HCT116 (cell line): ENCODE measurements around the gene AXIN2. TPM values are rescaled to one million over a fixed set of nuclear protein-coding genes. Genes with fewer than 3 reads are reported as not detected.

ENCODE experiments used
- ATAC-seq: fragments of 200-7000 bp; cut with Tn5 transposase; 2 replicates; pipeline ENCODE4 v1.9.1; 2020; ENCODE audit warnings: mild to moderate bottlenecking, moderate library complexity
- BruUV-seq: library from RNA; stranded (reverse); fragments of 400-500 nt; replicated peaks from 2 replicates; lab custom pipeline; 2021; lab: Mats Ljungman, UMichigan
- CTCF ChIA-PET: fragments of 300-600 bp; sonication (Branson Sonifier 250); formaldehyde crosslinking; loops from one replicate; lab custom pipeline; 2021; ENCODE audit warnings: antibody characterized with exemption; lab: Charles Lee
- POLR2A ChIA-PET: fragments of 300-600, 350-600 bp; sonication (Branson Sonifier 250); formaldehyde crosslinking; loops from one replicate; lab custom pipeline; 2021; ENCODE audit warnings: antibody characterized with exemption; lab: Charles Lee
- RAD21 ChIA-PET, 2 experiments: fragments of 300-600 bp; sonication (Branson Sonifier 250); formaldehyde crosslinking; loops; one replicate each; lab custom pipeline; 2023; ENCODE audit warnings: low total read pairs in 2 of 2; ENCODE audit not compliant: uncharacterized antibody in 2 of 2, unreplicated experiment in 2 of 2, low non-redundant PET in 1 of 2; lab: Charles Lee
- DNase-seq: peaks from one replicate; pipeline ENCODE4 v3.0.0-alpha.2; 2010; ENCODE audit warnings: low read depth, low spot score
- H2AFZ ChIP-seq: fragments of 200-600 bp; shearing (Covaris generic), sonication (generic); 2 replicates; pipeline ENCODE4 v1.6.1; 2017; ENCODE audit warnings: low read depth, mixed run types, mixed read lengths, antibody characterized with exemption, low read length; ENCODE audit not compliant: poor library complexity, severe bottlenecking
- H3K27ac ChIP-seq: 2 replicates; pipeline ENCODE4 v1.5.1; 2012; ENCODE audit warnings: low read depth, low read length
- H3K27me3 ChIP-seq: fragments of 200-600 bp; sonication (generic); 2 replicates; pipeline ENCODE4 v1.6.1; 2016; ENCODE audit warnings: mixed run types, low read length, mixed read lengths; ENCODE audit not compliant: insufficient read depth
- H3K36me3 ChIP-seq, 2 experiments: fragments of 200-500 bp in 1 of 2; fragments of 200-600 bp in 1 of 2; sonication (Bioruptor generic) in 1 of 2; sonication (generic) in 1 of 2; 2 replicates each; pipeline versions ENCODE4 v1.5.1 to v1.6.1; 2014 to 2016; ENCODE audit warnings: low read length in 2 of 2, inconsistent platforms in 1 of 2, mixed read lengths in 1 of 2, mixed run types in 1 of 2; ENCODE audit not compliant: insufficient read depth in 2 of 2, control insufficient read depth in 1 of 2
- H3K4me1 ChIP-seq, 2 experiments: fragments of 200-600 bp in 1 of 2; sonication (generic) in 1 of 2; 2 replicates each; pipeline versions ENCODE4 v1.5.1 to v1.6.1; 2012 to 2017; ENCODE audit warnings: low read length in 2 of 2, inconsistent platforms in 1 of 2, mild to moderate bottlenecking in 1 of 2, mixed read lengths in 1 of 2, mixed run types in 1 of 2, moderate library complexity in 1 of 2; ENCODE audit not compliant: insufficient read depth in 2 of 2, control insufficient read depth in 1 of 2
- H3K4me2 ChIP-seq: fragments of 200-600 bp; sonication (generic); 2 replicates; pipeline ENCODE4 v1.6.1; 2017; ENCODE audit warnings: mixed run types, low read length, mixed read lengths
- H3K4me3 ChIP-seq, 2 experiments: fragments of 200-600 bp in 1 of 2; sonication (generic) in 1 of 2; replicated peaks in 1 of 2; 2 replicates each; pipeline ENCODE4 v1.5.1; 2011 to 2016; ENCODE audit warnings: low read length in 2 of 2, control low read depth in 1 of 2, low read depth in 1 of 2, mild to moderate bottlenecking in 1 of 2, mixed read lengths in 1 of 2, mixed run types in 1 of 2
- H3K79me2 ChIP-seq: fragments of 200-600 bp; sonication (generic); 2 replicates; pipeline ENCODE4 v1.6.1; 2017; ENCODE audit warnings: mild to moderate bottlenecking, mixed run types, low read length, moderate library complexity, mixed read lengths; ENCODE audit not compliant: insufficient read depth
- H3K9ac ChIP-seq: fragments of 200-600 bp; sonication (generic); 2 replicates; pipeline ENCODE4 v1.6.1; 2016; ENCODE audit warnings: low read length, mixed read lengths
- H3K9me2 ChIP-seq: fragments of 200-600 bp; sonication (generic), shearing (Covaris generic); 2 replicates; pipeline ENCODE4 v1.6.1; 2017; ENCODE audit warnings: mixed run types, mild to moderate bottlenecking, moderate library complexity; ENCODE audit not compliant: insufficient read depth
- H3K9me3 ChIP-seq, 2 experiments: fragments of 200-500 bp in 1 of 2; fragments of 200-600 bp in 1 of 2; sonication (Bioruptor generic) in 1 of 2; sonication (generic) in 1 of 2; 2 replicates each; pipeline ENCODE4 v1.6.1; 2014 to 2017; ENCODE audit warnings: low read length in 2 of 2, mixed read lengths in 2 of 2, inconsistent platforms in 1 of 2, low read depth in 1 of 2, mild to moderate bottlenecking in 1 of 2, mixed run types in 1 of 2, moderate library complexity in 1 of 2; ENCODE audit not compliant: control insufficient read depth in 1 of 2, insufficient read depth in 1 of 2
- H4K20me1 ChIP-seq: fragments of 200-600 bp; sonication (generic), shearing (Covaris generic); 2 replicates; pipeline ENCODE4 v1.6.1; 2017; ENCODE audit warnings: mixed run types, mild to moderate bottlenecking, moderate library complexity; ENCODE audit not compliant: insufficient read depth
- CBX3 ChIP-seq: IDR thresholded peaks from 2 replicates; pipeline ENCODE4 v1.6.1; 2012; ENCODE audit warnings: low read depth
- CEBPB ChIP-seq: IDR thresholded peaks from 2 replicates; pipeline ENCODE4 v1.6.1; 2012; ENCODE audit warnings: low read depth
- ELF1 ChIP-seq: IDR thresholded peaks from 2 replicates; pipeline ENCODE4 v1.6.1; 2012; ENCODE audit warnings: low read depth, borderline replicate concordance
- JUND ChIP-seq: IDR thresholded peaks from 2 replicates; pipeline ENCODE4 v1.6.1; 2012
- POLR2A ChIP-seq: IDR thresholded peaks from 2 replicates; pipeline ENCODE4 v1.7.0; 2011; ENCODE audit warnings: borderline replicate concordance; ENCODE audit not compliant: insufficient read depth, insufficient read length; ENCODE audit errors: extremely low read depth
- POLR2AphosphoS5 ChIP-seq: IDR thresholded peaks from 2 replicates; pipeline ENCODE4 v1.6.1; 2011; ENCODE audit warnings: mild to moderate bottlenecking, low read depth, low read length, moderate library complexity
- TCF7L2 ChIP-seq: IDR thresholded peaks from 2 replicates; pipeline ENCODE4 v1.7.0; 2011; ENCODE audit warnings: borderline replicate concordance, inconsistent platforms; ENCODE audit not compliant: insufficient read depth, insufficient read length; ENCODE audit errors: extremely low read depth
- ZFX ChIP-seq: fragments of 450-650 bp; IDR thresholded peaks from 2 replicates; pipeline ENCODE4 v1.6.1; 2017
- ZNF274 ChIP-seq: fragments of 200-500 bp; sonication (Bioruptor generic); IDR thresholded peaks from 2 replicates; pipeline ENCODE4 v1.6.1; 2014; ENCODE audit warnings: mild to moderate bottlenecking, low read depth, low read length, inconsistent platforms
- intact Hi-C: fragments of 100-400 bp; cut with micrococcal nuclease; formaldehyde crosslinking; loops from 2 replicates; pipeline ENCODE4 v1.10.0; 2022
- total RNA-seq: library from RNA; stranded (reverse); gene quantifications from one replicate; pipeline ENCODE4 v1.2.1, GENCODE V29; 2021; ENCODE audit not compliant: unreplicated experiment
- TF ChIP-seq, protein P1 (sequence below): IDR thresholded peaks from 2 replicates; pipeline ENCODE4 v1.6.1; 2012; ENCODE audit warnings: low read depth
- TF ChIP-seq, protein P2 (sequence below): IDR thresholded peaks from 2 replicates; pipeline ENCODE4 v1.6.1; 2011; ENCODE audit warnings: mild to moderate bottlenecking, low read length, moderate library complexity; ENCODE audit not compliant: insufficient replicate concordance; ENCODE audit errors: extremely low read depth
- TF ChIP-seq, protein P3 (sequence below): IDR thresholded peaks from 2 replicates; pipeline ENCODE4 v1.6.1; 2012

AXIN2 gene
- total RNA-seq, 1 experiment from 2014 or later = 7.1 TPM

DNA sequence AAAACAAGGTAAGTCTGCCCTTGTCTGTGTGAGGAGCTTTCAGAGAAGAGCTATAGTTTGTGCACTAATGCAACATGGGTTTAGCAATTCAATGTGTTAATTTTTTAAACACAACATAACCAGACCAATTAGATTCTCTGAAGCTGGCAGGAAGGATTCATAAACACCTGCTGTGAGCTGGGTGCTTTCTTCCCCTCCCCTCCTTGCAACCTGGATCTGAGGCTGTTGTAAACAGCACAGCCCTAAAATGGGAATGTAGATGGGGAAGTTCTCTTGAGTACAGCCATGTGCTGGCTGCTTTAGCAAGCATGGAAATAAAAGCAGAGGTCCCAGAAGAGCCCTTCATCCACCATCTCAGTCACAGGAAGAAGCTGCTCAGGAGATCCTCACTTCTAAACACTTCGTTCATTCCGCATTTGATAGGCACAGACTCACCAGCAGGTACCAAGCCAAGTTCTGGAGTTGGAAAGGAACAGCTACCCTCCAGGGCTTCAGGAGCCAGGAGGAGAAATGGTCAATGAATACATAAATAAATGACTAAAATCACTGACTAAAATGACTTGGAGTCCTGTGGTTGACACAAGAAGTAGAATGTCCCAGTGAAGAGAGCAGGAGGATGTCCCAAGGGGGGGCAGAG is 21.7 kb downstream of the AXIN2 start:
- Histone ChIP-seq H3K4me3 (no peak overlapping the region), H2AFZ (no peak overlapping the region), H3K36me3 (peaks cover 6 to 66% of the 10 kb centered on the region in 2 experiments; a peak in 3 of 4 replicates), H3K79me2 (no peaks in the 10 kb centered on the region), H3K4me1 (peaks cover 13 to 18% of the 10 kb centered on the region in 2 experiments; a peak in 3 of 4 replicates), H3K4me2 (no peak overlapping the region), H3K9ac (no peak overlapping the region), H3K9me2 (no peaks in the 10 kb centered on the region), H3K27me3 (no peaks in the 10 kb centered on the region), H3K27ac (no peak overlapping the region), H3K9me3 (no peaks in the 10 kb centered on the region), H4K20me1 (no peaks in the 10 kb centered on the region)
- intact Hi-C loops = no loop called here
- ChIA-PET CTCF (interaction anchor here (1.5 kb wide), 1 partner anchor 245 kb away, joined by 3 read pairs; no protein-coding TSS in a partner anchor), RAD21 (no interaction called here), POLR2A (no interaction called here)
- TF ChIP-seq POLR2AphosphoS5 (no peak), ZNF274 (no peak), TCF7L2 (no peak), ELF1 (no peak)
- no TSS peak for BruUV-seq
- ATAC-seq (no peak), DNase-seq (no peak)

DNA sequence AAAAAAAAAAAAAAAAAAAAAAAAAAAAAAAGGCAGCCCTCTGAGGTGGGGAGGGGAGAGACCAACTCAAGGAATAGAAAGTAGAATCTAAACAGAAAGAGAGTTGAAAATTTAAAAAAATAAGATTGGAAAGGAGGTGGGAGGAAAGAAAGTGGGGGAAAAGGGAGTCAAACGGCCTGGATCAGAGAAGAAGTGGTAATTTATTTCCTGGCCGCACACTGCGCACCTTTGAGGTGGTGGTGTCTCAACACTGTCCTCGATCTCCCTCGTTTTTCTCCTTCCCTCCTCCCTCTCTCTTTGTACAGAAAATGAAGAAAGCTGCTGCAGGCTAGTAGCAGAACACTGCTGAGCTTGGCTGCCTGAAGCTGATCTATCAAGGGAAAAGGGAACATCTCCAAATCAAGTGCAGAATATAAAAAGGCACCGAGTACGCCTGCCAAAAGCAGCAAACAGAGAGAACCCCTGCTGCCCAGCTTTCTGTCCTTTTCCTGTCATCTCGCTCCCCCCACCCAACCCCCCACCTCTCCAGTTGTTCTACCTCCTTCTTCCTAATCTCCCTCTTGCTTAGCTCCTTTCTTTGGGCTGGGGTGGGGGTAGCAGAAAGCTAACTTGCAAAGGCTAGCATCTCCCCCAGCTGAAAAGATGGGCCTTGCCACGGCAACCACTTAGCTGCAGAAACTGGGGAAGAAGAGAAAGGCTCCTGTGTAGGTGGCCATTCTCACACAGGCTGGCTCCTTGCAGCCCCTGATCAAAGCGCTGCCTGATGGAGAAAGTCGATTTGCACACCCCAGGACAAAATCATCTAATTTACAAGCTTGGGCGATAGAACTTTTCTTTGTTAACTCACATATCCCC is 22.5 kb downstream of the AXIN2 start:
- intact Hi-C loops = no loop called here
- DNase-seq (no peak), ATAC-seq (no peak)
- H3K27me3 ChIP-seq = no peaks in the 10 kb centered on the region
- H3K9me3 ChIP-seq = no peaks in the 10 kb centered on the region
- POLR2A ChIA-PET = no interaction called here
- no peaks in the 10 kb centered on the region for H3K9me2 ChIP-seq
- H3K4me3 ChIP-seq = no peak overlapping the region
- no TSS peak for BruUV-seq
- no peak overlapping the region for H3K9ac ChIP-seq
- H3K4me2 ChIP-seq = no peak overlapping the region
- H3K27ac ChIP-seq = no peak overlapping the region
- peaks cover 13 to 18% of the 10 kb centered on the region in 2 experiments; a peak in 3 of 4 replicates for H3K4me1 ChIP-seq
- RAD21 ChIA-PET = no interaction called here
- no peaks in the 10 kb centered on the region for H4K20me1 ChIP-seq
- H2AFZ ChIP-seq = no peak overlapping the region
- CTCF ChIA-PET = interaction anchor here (1.5 kb wide), 1 partner anchor 245 kb away, joined by 3 read pairs; no protein-coding TSS in a partner anchor
- peaks cover 12 to 70% of the 10 kb centered on the region in 2 experiments for H3K36me3 ChIP-seq
- H3K79me2 ChIP-seq = no peaks in the 10 kb centered on the region
- TF ChIP-seq TCF7L2 (no peak), ZFX (no peak), POLR2A (no peak), CBX3 (no peak), JUND (no peak), CEBPB (no peak)
- TF ChIP-seq, protein P1, sequence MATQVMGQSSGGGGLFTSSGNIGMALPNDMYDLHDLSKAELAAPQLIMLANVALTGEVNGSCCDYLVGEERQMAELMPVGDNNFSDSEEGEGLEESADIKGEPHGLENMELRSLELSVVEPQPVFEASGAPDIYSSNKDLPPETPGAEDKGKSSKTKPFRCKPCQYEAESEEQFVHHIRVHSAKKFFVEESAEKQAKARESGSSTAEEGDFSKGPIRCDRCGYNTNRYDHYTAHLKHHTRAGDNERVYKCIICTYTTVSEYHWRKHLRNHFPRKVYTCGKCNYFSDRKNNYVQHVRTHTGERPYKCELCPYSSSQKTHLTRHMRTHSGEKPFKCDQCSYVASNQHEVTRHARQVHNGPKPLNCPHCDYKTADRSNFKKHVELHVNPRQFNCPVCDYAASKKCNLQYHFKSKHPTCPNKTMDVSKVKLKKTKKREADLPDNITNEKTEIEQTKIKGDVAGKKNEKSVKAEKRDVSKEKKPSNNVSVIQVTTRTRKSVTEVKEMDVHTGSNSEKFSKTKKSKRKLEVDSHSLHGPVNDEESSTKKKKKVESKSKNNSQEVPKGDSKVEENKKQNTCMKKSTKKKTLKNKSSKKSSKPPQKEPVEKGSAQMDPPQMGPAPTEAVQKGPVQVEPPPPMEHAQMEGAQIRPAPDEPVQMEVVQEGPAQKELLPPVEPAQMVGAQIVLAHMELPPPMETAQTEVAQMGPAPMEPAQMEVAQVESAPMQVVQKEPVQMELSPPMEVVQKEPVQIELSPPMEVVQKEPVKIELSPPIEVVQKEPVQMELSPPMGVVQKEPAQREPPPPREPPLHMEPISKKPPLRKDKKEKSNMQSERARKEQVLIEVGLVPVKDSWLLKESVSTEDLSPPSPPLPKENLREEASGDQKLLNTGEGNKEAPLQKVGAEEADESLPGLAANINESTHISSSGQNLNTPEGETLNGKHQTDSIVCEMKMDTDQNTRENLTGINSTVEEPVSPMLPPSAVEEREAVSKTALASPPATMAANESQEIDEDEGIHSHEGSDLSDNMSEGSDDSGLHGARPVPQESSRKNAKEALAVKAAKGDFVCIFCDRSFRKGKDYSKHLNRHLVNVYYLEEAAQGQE = no peak
- TF ChIP-seq, protein P2, sequence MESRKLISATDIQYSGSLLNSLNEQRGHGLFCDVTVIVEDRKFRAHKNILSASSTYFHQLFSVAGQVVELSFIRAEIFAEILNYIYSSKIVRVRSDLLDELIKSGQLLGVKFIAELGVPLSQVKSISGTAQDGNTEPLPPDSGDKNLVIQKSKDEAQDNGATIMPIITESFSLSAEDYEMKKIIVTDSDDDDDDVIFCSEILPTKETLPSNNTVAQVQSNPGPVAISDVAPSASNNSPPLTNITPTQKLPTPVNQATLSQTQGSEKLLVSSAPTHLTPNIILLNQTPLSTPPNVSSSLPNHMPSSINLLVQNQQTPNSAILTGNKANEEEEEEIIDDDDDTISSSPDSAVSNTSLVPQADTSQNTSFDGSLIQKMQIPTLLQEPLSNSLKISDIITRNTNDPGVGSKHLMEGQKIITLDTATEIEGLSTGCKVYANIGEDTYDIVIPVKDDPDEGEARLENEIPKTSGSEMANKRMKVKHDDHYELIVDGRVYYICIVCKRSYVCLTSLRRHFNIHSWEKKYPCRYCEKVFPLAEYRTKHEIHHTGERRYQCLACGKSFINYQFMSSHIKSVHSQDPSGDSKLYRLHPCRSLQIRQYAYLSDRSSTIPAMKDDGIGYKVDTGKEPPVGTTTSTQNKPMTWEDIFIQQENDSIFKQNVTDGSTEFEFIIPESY = no peak
- TF ChIP-seq, protein P3, sequence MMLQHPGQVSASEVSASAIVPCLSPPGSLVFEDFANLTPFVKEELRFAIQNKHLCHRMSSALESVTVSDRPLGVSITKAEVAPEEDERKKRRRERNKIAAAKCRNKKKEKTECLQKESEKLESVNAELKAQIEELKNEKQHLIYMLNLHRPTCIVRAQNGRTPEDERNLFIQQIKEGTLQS = no peak
